ENCODE data around the gene CRACR2B.
A peak's percentile ranks its signal among the peaks of the same experiment; 100 is the strongest.

Gene CRACR2B

GRCh38 chr11:827897-828192 lies at the start of gene CRACR2B:
CRACR2B (plus strand) TSS chr11:827919; CDS start chr11:828608, 689 bp downstream.
- Histone ChIP-seq H3K9ac (ENCODE audit: low read length) (no peak within 1 kb of the TSS), H3K36me3 (ENCODE audit: insufficient read depth, low read length) (peaks cover 21% of the 10 kb centered on the region), H3K4me3 (ENCODE audit: low read depth in 1 of 2, low read length in 2 of 2) (peak within 1 kb of the TSS in 1 of 2 donors; percentile 32), H3K4me1 (ENCODE audit: insufficient read depth, low read length) (peaks cover 21% of the 10 kb centered on the region), H3K27me3 (ENCODE audit: control insufficient read depth in 1 of 2, insufficient read depth in 2 of 2, low read length in 2 of 2) (peaks cover 36 to 81% of the 10 kb centered on the region in 2 donors), H3K27ac (ENCODE audit: low read depth, low read length) (no peak within 1 kb of the TSS), H3K9me3 (ENCODE audit: low read length) (no peaks in the 10 kb centered on the region)

- Histone ChIP-seq H3K27me3 (ENCODE audit: control insufficient read depth in 1 of 2, insufficient read depth in 2 of 2, low read length in 2 of 2) (no peaks in the 10 kb centered on the region), H3K9ac (ENCODE audit: low read length) (no peak overlapping the region), H3K4me3 (ENCODE audit: low read depth in 1 of 2, low read length in 2 of 2) (no peak overlapping the region), H3K9me3 (ENCODE audit: low read length) (no peaks in the 10 kb centered on the region), H3K27ac (ENCODE audit: low read depth, low read length) (no peak overlapping the region), H3K4me1 (ENCODE audit: insufficient read depth, low read length) (peaks cover 32% of the 10 kb centered on the region), H3K36me3 (ENCODE audit: insufficient read depth, low read length) (no peaks in the 10 kb centered on the region)
Observed at GRCh38 chr11:778976-779954, 48.5 kb upstream of the CRACR2B start.

- no peaks in the 10 kb centered on the region for H3K36me3 ChIP-seq (ENCODE audit: insufficient read depth, low read length)
- no peak overlapping the region for H3K27ac ChIP-seq (ENCODE audit: low read depth, low read length)
- H3K27me3 ChIP-seq (ENCODE audit: control insufficient read depth in 1 of 2, insufficient read depth in 2 of 2, low read length in 2 of 2), result no peaks in the 10 kb centered on the region
- H3K4me3 ChIP-seq (ENCODE audit: low read depth in 1 of 2, low read length in 2 of 2), result no peak overlapping the region
- no peak overlapping the region for H3K9ac ChIP-seq (ENCODE audit: low read length)
- H3K9me3 ChIP-seq (ENCODE audit: low read length), result no peaks in the 10 kb centered on the region
- peaks cover 28% of the 10 kb centered on the region for H3K4me1 ChIP-seq (ENCODE audit: insufficient read depth, low read length)
Observed at GRCh38 chr11:779955-780532, 47.7 kb upstream of the CRACR2B start.

- Histone ChIP-seq H3K9me3 (ENCODE audit: low read length) (no peaks in the 10 kb centered on the region), H3K4me3 (ENCODE audit: low read depth in 1 of 2, low read length in 2 of 2) (no peak overlapping the region), H3K27me3 (ENCODE audit: control insufficient read depth in 1 of 2, insufficient read depth in 2 of 2, low read length in 2 of 2) (no peaks in the 10 kb centered on the region), H3K4me1 (ENCODE audit: insufficient read depth, low read length) (peaks cover 21% of the 10 kb centered on the region), H3K9ac (ENCODE audit: low read length) (peak overlapping the region; percentile 9), H3K36me3 (ENCODE audit: insufficient read depth, low read length) (no peaks in the 10 kb centered on the region), H3K27ac (ENCODE audit: low read depth, low read length) (no peak overlapping the region)
Observed at GRCh38 chr11:782264-783174, 45.2 kb upstream of the CRACR2B start.

GRCh38 chr11:783581-784015 lies 44.1 kb upstream of the CRACR2B start:
- no peak overlapping the region for H3K9ac ChIP-seq (ENCODE audit: low read length)
- peaks cover 0 to 6% of the 10 kb centered on the region in 2 donors for H3K27me3 ChIP-seq (ENCODE audit: control insufficient read depth in 1 of 2, insufficient read depth in 2 of 2, low read length in 2 of 2)
- no peaks in the 10 kb centered on the region for H3K9me3 ChIP-seq (ENCODE audit: low read length)
- no peak overlapping the region for H3K27ac ChIP-seq (ENCODE audit: low read depth, low read length)
- no peak overlapping the region for H3K4me3 ChIP-seq (ENCODE audit: low read depth in 1 of 2, low read length in 2 of 2)
- no peaks in the 10 kb centered on the region for H3K36me3 ChIP-seq (ENCODE audit: insufficient read depth, low read length)
- peaks cover 13% of the 10 kb centered on the region for H3K4me1 ChIP-seq (ENCODE audit: insufficient read depth, low read length)

GRCh38 chr11:786235-787083 lies 41.3 kb upstream of the CRACR2B start:
- H3K4me1 ChIP-seq (ENCODE audit: insufficient read depth, low read length), result peaks cover 13% of the 10 kb centered on the region
- peaks cover 0 to 23% of the 10 kb centered on the region in 2 donors for H3K27me3 ChIP-seq (ENCODE audit: control insufficient read depth in 1 of 2, insufficient read depth in 2 of 2, low read length in 2 of 2)
- no peak overlapping the region for H3K9ac ChIP-seq (ENCODE audit: low read length)
- no peak overlapping the region for H3K27ac ChIP-seq (ENCODE audit: low read depth, low read length)
- no peak overlapping the region for H3K4me3 ChIP-seq (ENCODE audit: low read depth in 1 of 2, low read length in 2 of 2)
- H3K36me3 ChIP-seq (ENCODE audit: insufficient read depth, low read length), result no peaks in the 10 kb centered on the region
- no peaks in the 10 kb centered on the region for H3K9me3 ChIP-seq (ENCODE audit: low read length)

GRCh38 chr11:787084-787675 lies 40.5 kb upstream of the CRACR2B start:
- Histone ChIP-seq H3K4me3 (ENCODE audit: low read depth in 1 of 2, low read length in 2 of 2) (no peak overlapping the region), H3K27me3 (ENCODE audit: control insufficient read depth in 1 of 2, insufficient read depth in 2 of 2, low read length in 2 of 2) (peaks cover 0 to 23% of the 10 kb centered on the region in 2 donors), H3K36me3 (ENCODE audit: insufficient read depth, low read length) (no peaks in the 10 kb centered on the region), H3K9ac (ENCODE audit: low read length) (no peak overlapping the region), H3K9me3 (ENCODE audit: low read length) (no peaks in the 10 kb centered on the region), H3K27ac (ENCODE audit: low read depth, low read length) (no peak overlapping the region), H3K4me1 (ENCODE audit: insufficient read depth, low read length) (peaks cover 13% of the 10 kb centered on the region)

- peaks cover 0 to 23% of the 10 kb centered on the region in 2 donors for H3K27me3 ChIP-seq (ENCODE audit: control insufficient read depth in 1 of 2, insufficient read depth in 2 of 2, low read length in 2 of 2)
- H3K9me3 ChIP-seq (ENCODE audit: low read length), result no peaks in the 10 kb centered on the region
- H3K36me3 ChIP-seq (ENCODE audit: insufficient read depth, low read length), result no peaks in the 10 kb centered on the region
- H3K4me3 ChIP-seq (ENCODE audit: low read depth in 1 of 2, low read length in 2 of 2), result no peak overlapping the region
- no peak overlapping the region for H3K27ac ChIP-seq (ENCODE audit: low read depth, low read length)
- H3K9ac ChIP-seq (ENCODE audit: low read length), result no peak overlapping the region
- H3K4me1 ChIP-seq (ENCODE audit: insufficient read depth, low read length), result peaks cover 9% of the 10 kb centered on the region
Observed at GRCh38 chr11:788009-788640, 39.6 kb upstream of the CRACR2B start.

- peaks cover 0 to 23% of the 10 kb centered on the region in 2 donors for H3K27me3 ChIP-seq (ENCODE audit: control insufficient read depth in 1 of 2, insufficient read depth in 2 of 2, low read length in 2 of 2)
- no peaks in the 10 kb centered on the region for H3K4me1 ChIP-seq (ENCODE audit: insufficient read depth, low read length)
- H3K36me3 ChIP-seq (ENCODE audit: insufficient read depth, low read length), result no peaks in the 10 kb centered on the region
- no peak overlapping the region for H3K27ac ChIP-seq (ENCODE audit: low read depth, low read length)
- no peak overlapping the region for H3K9ac ChIP-seq (ENCODE audit: low read length)
- no peak overlapping the region for H3K4me3 ChIP-seq (ENCODE audit: low read depth in 1 of 2, low read length in 2 of 2)
- H3K9me3 ChIP-seq (ENCODE audit: low read length), result no peaks in the 10 kb centered on the region
Observed at GRCh38 chr11:788953-789940, 38.5 kb upstream of the CRACR2B start.
